GM12878 (cell line): Measurements from ENCODE around the gene SCGB1A1.

ENCODE experiments used
- CTCF ChIP-seq, 3 experiments: IDR thresholded peaks in 2 of 3; conservative IDR thresholded peaks in 1 of 3; 2 replicates each; pipeline ENCODE4 v1.5.1; 2011; ENCODE audit warnings: low read depth in 3 of 3, low read length in 3 of 3, mild to moderate bottlenecking in 3 of 3, control low read depth in 2 of 3, moderate library complexity in 2 of 3, inconsistent platforms in 1 of 3, mixed read lengths in 1 of 3; ENCODE audit not compliant: control insufficient read depth in 2 of 3, insufficient read depth in 1 of 3; ENCODE audit errors: extremely low read depth in 1 of 3
- MXI1 ChIP-seq: fragments of 150-350 bp; IDR thresholded peaks from 2 replicates; pipeline ENCODE4 v1.6.1; 2011; ENCODE audit warnings: low read depth, mild to moderate bottlenecking, inconsistent platforms, low read length, improper control_type of control experiment
- YY1 ChIP-seq: IDR thresholded peaks from 2 replicates; pipeline ENCODE4 v1.6.1; 2011; ENCODE audit warnings: low read depth, mild to moderate bottlenecking, low read length

GRCh38 chr11:62419943-62420342, 1.1 kb downstream of the SCGB1A1 start:
- TF ChIP-seq YY1 (no peak), CTCF (IDR thresholded peaks at IDR 0.05 in 2 of 3, conservative IDR thresholded peaks at IDR 0.05 in 1 of 3; ENCODE audit: control insufficient read depth in 2 of 3, extremely low read depth in 1 of 3, insufficient read depth in 1 of 3, low read depth in 3 of 3, low read length in 3 of 3) (no peak), MXI1 (no peak)
